Sigmoid colon (tissue), 4 donors: ENCODE data around the gene TMEM179.
"Not testable (repeated sequence)": the region's sequence is repeated elsewhere in the genome, so short reads cannot be mapped to it uniquely, and the experiment has no call there.

ENCODE experiments used
- EP300 ChIP-seq, 4 donors: sonication (generic); formaldehyde crosslinking; IDR thresholded peaks; one replicate each; pipeline ENCODE4 v1.6.1; 2017; ENCODE audit warnings: antibody characterized with exemption in 4 of 4
- POLR2A ChIP-seq, 2 donors: fragments of 450-650 bp; IDR thresholded peaks; one replicate each; pipeline ENCODE4 v1.6.1; 2016; ENCODE audit warnings: antibody characterized with exemption in 2 of 2, mild to moderate bottlenecking in 2 of 2, moderate library complexity in 2 of 2
- TF ChIP-seq, protein P1 (sequence below), 4 experiments: fragments of 450-650 bp in 3 of 4; fragments of 200-600 bp in 1 of 4; IDR thresholded peaks; one replicate each; pipeline ENCODE4 v1.5.1; 2016 to 2019; ENCODE audit warnings: antibody characterized with exemption in 4 of 4, mild to moderate bottlenecking in 3 of 4, moderate library complexity in 2 of 4

DNA sequence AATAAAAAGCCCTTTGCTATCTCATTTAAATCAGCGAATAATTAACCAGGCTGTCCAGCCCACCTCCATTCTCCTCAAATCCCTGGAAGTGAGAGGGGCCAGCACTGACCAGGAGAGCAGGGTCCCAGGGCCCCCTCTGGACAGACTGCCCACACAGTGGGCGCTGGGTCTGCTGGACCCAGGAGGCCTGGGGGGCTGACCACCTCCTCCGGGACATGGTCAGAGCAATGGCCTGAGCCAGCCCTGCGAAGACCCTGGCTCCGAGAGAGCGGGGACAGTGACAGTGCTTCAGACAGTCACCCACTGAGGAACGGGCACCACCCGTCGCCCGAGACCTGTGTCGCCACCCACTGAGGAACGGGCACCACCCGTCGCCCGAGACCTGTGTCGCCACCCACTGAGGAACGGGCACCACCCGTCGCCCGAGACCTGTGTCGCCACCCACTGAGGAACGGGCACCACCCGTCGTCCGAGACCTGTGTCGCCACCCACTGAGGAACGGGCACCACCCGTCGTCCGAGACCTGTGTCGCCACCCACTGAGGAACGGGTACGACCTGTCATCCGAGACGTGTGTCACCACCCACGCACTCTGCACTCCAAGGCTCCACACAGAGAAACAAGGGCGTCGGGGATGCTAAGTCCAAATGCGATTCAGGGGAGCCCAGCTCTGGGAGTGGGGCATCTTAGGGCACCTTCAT lies 32.4 kb upstream of the TMEM179 start:
- TF ChIP-seq POLR2A, EP300 (IDR thresholded peaks at IDR 0.05): not testable (repeated sequence)
- TF ChIP-seq, protein P1, sequence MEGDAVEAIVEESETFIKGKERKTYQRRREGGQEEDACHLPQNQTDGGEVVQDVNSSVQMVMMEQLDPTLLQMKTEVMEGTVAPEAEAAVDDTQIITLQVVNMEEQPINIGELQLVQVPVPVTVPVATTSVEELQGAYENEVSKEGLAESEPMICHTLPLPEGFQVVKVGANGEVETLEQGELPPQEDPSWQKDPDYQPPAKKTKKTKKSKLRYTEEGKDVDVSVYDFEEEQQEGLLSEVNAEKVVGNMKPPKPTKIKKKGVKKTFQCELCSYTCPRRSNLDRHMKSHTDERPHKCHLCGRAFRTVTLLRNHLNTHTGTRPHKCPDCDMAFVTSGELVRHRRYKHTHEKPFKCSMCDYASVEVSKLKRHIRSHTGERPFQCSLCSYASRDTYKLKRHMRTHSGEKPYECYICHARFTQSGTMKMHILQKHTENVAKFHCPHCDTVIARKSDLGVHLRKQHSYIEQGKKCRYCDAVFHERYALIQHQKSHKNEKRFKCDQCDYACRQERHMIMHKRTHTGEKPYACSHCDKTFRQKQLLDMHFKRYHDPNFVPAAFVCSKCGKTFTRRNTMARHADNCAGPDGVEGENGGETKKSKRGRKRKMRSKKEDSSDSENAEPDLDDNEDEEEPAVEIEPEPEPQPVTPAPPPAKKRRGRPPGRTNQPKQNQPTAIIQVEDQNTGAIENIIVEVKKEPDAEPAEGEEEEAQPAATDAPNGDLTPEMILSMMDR (IDR thresholded peaks at IDR 0.05): not testable (repeated sequence)
